Panc1 (cell line): ENCODE data around the gene HLCS. TPM values are rescaled to one million over a fixed set of nuclear protein-coding genes. Genes with fewer than 3 reads are reported as not detected.

Experiments
- ATAC-seq: fragments of 200-7000 bp; cut with Tn5 transposase; 2 replicates; pipeline ENCODE4 v1.9.1; 2020; ENCODE audit warnings: mild to moderate bottlenecking, moderate library complexity
- BruUV-seq: library from RNA; stranded (reverse); fragments of 400-500 nt; replicated peaks from 2 replicates; lab custom pipeline; 2021; lab: Mats Ljungman, UMichigan
- CTCF ChIA-PET: fragments of 300-600 bp; sonication (Branson Sonifier 250); formaldehyde crosslinking; loops from one replicate; lab custom pipeline; 2022; ENCODE audit warnings: antibody characterized with exemption; lab: Charles Lee
- POLR2A ChIA-PET: fragments of 300-600 bp; sonication (Branson Sonifier 250); formaldehyde crosslinking; loops from one replicate; lab custom pipeline; 2022; ENCODE audit warnings: antibody characterized with exemption; lab: Charles Lee
- DNase-seq: peaks from one replicate; pipeline ENCODE4 v3.0.0-alpha.2; 2010; ENCODE audit warnings: low read depth, low spot score
- H3K27ac ChIP-seq: 2 replicates; pipeline ENCODE4 v1.5.1; 2011; ENCODE audit warnings: mild to moderate bottlenecking, low read length, inconsistent platforms
- H3K27me3 ChIP-seq: fragments of 200-500 bp; sonication (Bioruptor generic); 2 replicates; pipeline ENCODE4 v1.6.0; 2014; ENCODE audit warnings: low read length, inconsistent platforms; ENCODE audit not compliant: control insufficient read depth, insufficient read depth
- H3K36me3 ChIP-seq: fragments of 200-500 bp; sonication (Bioruptor generic); 2 replicates; pipeline ENCODE4 v1.5.1; 2014; ENCODE audit warnings: inconsistent platforms, mild to moderate bottlenecking, low read length, moderate library complexity; ENCODE audit not compliant: control insufficient read depth, insufficient read depth
- H3K4me1 ChIP-seq: 2 replicates; pipeline ENCODE4 v1.5.1; 2011; ENCODE audit warnings: inconsistent platforms, mild to moderate bottlenecking, low read length, moderate library complexity; ENCODE audit not compliant: control insufficient read depth, insufficient read depth
- H3K4me3 ChIP-seq, 2 experiments: 2 replicates each; pipeline ENCODE4 v1.5.1; 2011 to 2012; ENCODE audit warnings: low read depth in 2 of 2, low read length in 2 of 2, mild to moderate bottlenecking in 2 of 2, inconsistent platforms in 1 of 2, moderate library complexity in 1 of 2
- H3K9me3 ChIP-seq: fragments of 200-500 bp; sonication (Bioruptor generic); 2 replicates; pipeline ENCODE4 v1.5.1; 2014; ENCODE audit warnings: low read depth, mild to moderate bottlenecking, inconsistent platforms, low read length, moderate library complexity; ENCODE audit not compliant: control insufficient read depth, insufficient read depth
- POLR2AphosphoS5 ChIP-seq: IDR thresholded peaks from 2 replicates; pipeline ENCODE4 v1.6.1; 2012; ENCODE audit warnings: mild to moderate bottlenecking, low read depth, low read length, moderate library complexity
- REST ChIP-seq, 2 experiments: IDR thresholded peaks; 2 replicates each; pipeline ENCODE4 v1.6.1; 2011 to 2012; ENCODE audit warnings: low read depth in 2 of 2, control low read depth in 1 of 2, low read length in 1 of 2, mild to moderate bottlenecking in 1 of 2, moderate library complexity in 1 of 2; ENCODE audit not compliant: insufficient read depth in 1 of 2
- SIN3A ChIP-seq: IDR thresholded peaks from 2 replicates; pipeline ENCODE4 v1.6.1; 2012; ENCODE audit warnings: low read depth, mild to moderate bottlenecking, low read length, moderate library complexity, borderline replicate concordance; ENCODE audit not compliant: insufficient read depth
- TCF7L2 ChIP-seq: IDR thresholded peaks from 2 replicates; pipeline ENCODE4 v1.6.1; 2011; ENCODE audit warnings: mild to moderate bottlenecking, low read depth, low read length, inconsistent platforms
- in situ Hi-C: cut with HindIII; loops from 2 replicates; pipeline ENCODE4 v1.10.0; 2016; ENCODE audit warnings: low sequenced_read_pairs, low pct_unique_long_range_greater_than_20kb
- intact Hi-C: fragments of 100-400 bp; cut with micrococcal nuclease; formaldehyde crosslinking; loops from one replicate; pipeline ENCODE4 v1.10.0; 2022; ENCODE audit not compliant: unreplicated experiment
- total RNA-seq: library from RNA; stranded (reverse); gene quantifications from one replicate; pipeline ENCODE4 v1.2.1, GENCODE V29; 2021; ENCODE audit not compliant: unreplicated experiment
- TF ChIP-seq, protein P1 (sequence below): fragments of 450-650 bp; IDR thresholded peaks from 2 replicates; pipeline ENCODE4 v1.5.1; 2017; ENCODE audit warnings: mild to moderate bottlenecking

The HLCS gene
- total RNA-seq, 1 experiment from 2014 or later, result 15.3 TPM

- H3K36me3 ChIP-seq, result no peaks in the 10 kb centered on the region
- intact Hi-C loops, result loop anchor here (10.0 kb wide), 2 partner anchors 88 to 168 kb away; no protein-coding TSS in a partner anchor
- peak; percentile 27 for DNase-seq
- TF ChIP-seq, protein P1, sequence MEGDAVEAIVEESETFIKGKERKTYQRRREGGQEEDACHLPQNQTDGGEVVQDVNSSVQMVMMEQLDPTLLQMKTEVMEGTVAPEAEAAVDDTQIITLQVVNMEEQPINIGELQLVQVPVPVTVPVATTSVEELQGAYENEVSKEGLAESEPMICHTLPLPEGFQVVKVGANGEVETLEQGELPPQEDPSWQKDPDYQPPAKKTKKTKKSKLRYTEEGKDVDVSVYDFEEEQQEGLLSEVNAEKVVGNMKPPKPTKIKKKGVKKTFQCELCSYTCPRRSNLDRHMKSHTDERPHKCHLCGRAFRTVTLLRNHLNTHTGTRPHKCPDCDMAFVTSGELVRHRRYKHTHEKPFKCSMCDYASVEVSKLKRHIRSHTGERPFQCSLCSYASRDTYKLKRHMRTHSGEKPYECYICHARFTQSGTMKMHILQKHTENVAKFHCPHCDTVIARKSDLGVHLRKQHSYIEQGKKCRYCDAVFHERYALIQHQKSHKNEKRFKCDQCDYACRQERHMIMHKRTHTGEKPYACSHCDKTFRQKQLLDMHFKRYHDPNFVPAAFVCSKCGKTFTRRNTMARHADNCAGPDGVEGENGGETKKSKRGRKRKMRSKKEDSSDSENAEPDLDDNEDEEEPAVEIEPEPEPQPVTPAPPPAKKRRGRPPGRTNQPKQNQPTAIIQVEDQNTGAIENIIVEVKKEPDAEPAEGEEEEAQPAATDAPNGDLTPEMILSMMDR, result no peak
- POLR2A ChIA-PET, result no interaction called here
- no peak overlapping the region for H3K4me3 ChIP-seq
- in situ Hi-C loops, result no loop called here
- no peaks in the 10 kb centered on the region for H3K4me1 ChIP-seq
- no peaks in the 10 kb centered on the region for H3K27me3 ChIP-seq
- no peaks in the 10 kb centered on the region for H3K9me3 ChIP-seq
- CTCF ChIA-PET, result no interaction called here
- ATAC-seq, result no peak
- BruUV-seq, result no TSS peak
- no peak overlapping the region for H3K27ac ChIP-seq
These were observed 209.9 kb downstream of the HLCS start for GRCh38 chr21:36756527-36756926.

DNA sequence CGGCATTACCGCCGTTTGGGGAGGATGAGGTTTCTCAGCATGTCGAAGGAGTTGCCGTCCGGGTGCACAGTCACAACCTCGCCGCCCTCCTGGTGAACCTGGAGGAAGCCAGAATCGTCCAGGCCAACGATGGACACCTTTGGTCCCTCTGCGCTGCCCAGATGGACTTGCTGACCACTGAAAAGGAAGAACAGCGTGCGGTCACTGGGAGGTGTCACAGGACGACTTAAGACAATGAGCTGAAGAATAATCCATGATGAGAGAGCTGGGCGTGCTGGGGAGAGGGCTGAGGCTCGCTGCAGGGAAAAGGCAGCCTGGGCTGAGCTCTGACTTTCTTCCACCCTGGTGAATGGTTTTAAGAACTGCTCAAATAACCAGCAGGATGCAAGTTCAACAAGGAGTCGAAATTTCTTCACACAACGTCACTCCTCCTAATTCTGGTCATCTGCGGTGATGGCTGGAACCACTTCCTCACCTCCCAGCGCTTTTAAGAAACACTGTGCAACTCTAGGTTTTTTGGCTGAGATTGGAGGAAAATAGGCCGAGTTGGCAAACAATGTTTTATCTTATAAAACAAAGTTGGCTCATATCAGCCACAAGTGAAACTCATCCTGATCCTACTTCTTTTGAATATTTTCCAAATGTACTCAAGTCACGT is 212.1 kb downstream of the HLCS start:
- H3K27ac ChIP-seq, result no peak overlapping the region
- no peaks in the 10 kb centered on the region for H3K36me3 ChIP-seq
- intact Hi-C loops, result loop anchor here (10.0 kb wide), 2 partner anchors 90 to 170 kb away; no protein-coding TSS in a partner anchor
- H3K9me3 ChIP-seq, result no peaks in the 10 kb centered on the region
- in situ Hi-C loops, result no loop called here
- H3K4me1 ChIP-seq, result no peaks in the 10 kb centered on the region
- no peaks in the 10 kb centered on the region for H3K27me3 ChIP-seq
- no peak for ATAC-seq
- no peak overlapping the region for H3K4me3 ChIP-seq
- CTCF ChIA-PET, result no interaction called here
- POLR2A ChIA-PET, result no interaction called here
- DNase-seq, result no peak
- TF ChIP-seq, protein P1, result no peak
- no peak for TF ChIP-seq POLR2AphosphoS5
- no peak for TF ChIP-seq SIN3A
- TF ChIP-seq REST (IDR thresholded peaks at IDR 0.05; ENCODE audit: insufficient read depth in 1 of 2, low read depth in 2 of 2, low read length in 1 of 2), result no peak
- TF ChIP-seq TCF7L2, result no peak
- BruUV-seq, result no TSS peak
